Measurements from ENCODE around the gene PPIE.
"Not testable (repeated sequence)": the region's sequence is repeated elsewhere in the genome, so short reads cannot be mapped to it uniquely, and the experiment has no call there.

Gene PPIE

GRCh38 chr1:39788758-39789570 is 50.3 kb downstream of the PPIE start, which contains the start of gene BMP8B:
Gene BMP8B, minus strand, starts transcription at chr1:39788865. Its CDS starts 380 bp downstream, at chr1:39788485.
- in situ Hi-C loops (cut with MboI; ENCODE audit: low pct_unique_long_range_greater_than_20kb, low sequenced_read_pairs, unreplicated experiment): no loop called here
- no peak for TF ChIP-seq CTCF (IDR thresholded peaks at IDR 0.05; ENCODE audit: extremely low read depth, insufficient read depth, missing control alignments)
- peak; percentile 86 for DNase-seq (ENCODE audit: low spot score)

GRCh38 chr1:39789571-39790110 is 51.0 kb downstream of the PPIE start:
- DNase-seq (ENCODE audit: low spot score): no peak
- TF ChIP-seq CTCF (IDR thresholded peaks at IDR 0.05; ENCODE audit: extremely low read depth, insufficient read depth, missing control alignments): no peak
- in situ Hi-C loops (cut with MboI; ENCODE audit: low pct_unique_long_range_greater_than_20kb, low sequenced_read_pairs, unreplicated experiment): no loop called here

- in situ Hi-C loops (cut with MboI; ENCODE audit: low pct_unique_long_range_greater_than_20kb, low sequenced_read_pairs, unreplicated experiment): no loop called here
- TF ChIP-seq CTCF (IDR thresholded peaks at IDR 0.05; ENCODE audit: extremely low read depth, insufficient read depth, missing control alignments): no peak
- DNase-seq (ENCODE audit: low spot score): no peak
Measured at GRCh38 chr1:39791838-39792237, 53.2 kb downstream of the PPIE start.

GRCh38 chr1:39795651-39796050 is 57.0 kb downstream of the PPIE start:
- no peak for TF ChIP-seq CTCF (IDR thresholded peaks at IDR 0.05; ENCODE audit: extremely low read depth, insufficient read depth, missing control alignments)
- in situ Hi-C loops (cut with MboI; ENCODE audit: low pct_unique_long_range_greater_than_20kb, low sequenced_read_pairs, unreplicated experiment): no loop called here
- DNase-seq (ENCODE audit: low spot score): no peak

GRCh38 chr1:39798859-39799769 is 60.4 kb downstream of the PPIE start:
- peak; percentile 88 for DNase-seq (ENCODE audit: low spot score)
- TF ChIP-seq CTCF (IDR thresholded peaks at IDR 0.05; ENCODE audit: extremely low read depth, insufficient read depth, missing control alignments): peak; percentile 58
- in situ Hi-C loops (cut with MboI; ENCODE audit: low pct_unique_long_range_greater_than_20kb, low sequenced_read_pairs, unreplicated experiment): not testable (repeated sequence)

- in situ Hi-C loops (cut with MboI; ENCODE audit: low pct_unique_long_range_greater_than_20kb, low sequenced_read_pairs, unreplicated experiment): no loop called here
- peak; percentile 62 for DNase-seq (ENCODE audit: low spot score)
- TF ChIP-seq CTCF (IDR thresholded peaks at IDR 0.05; ENCODE audit: extremely low read depth, insufficient read depth, missing control alignments): peak; percentile 73
Measured at GRCh38 chr1:39799770-39800470, 61.2 kb downstream of the PPIE start.
